GM12878 (cell line): ENCODE results near the gene CEP19. TPM values are rescaled to one million over a fixed set of nuclear protein-coding genes. Genes with fewer than 3 reads are reported as not detected.

Experiments
- CHD1 ChIP-seq: IDR thresholded peaks from 2 replicates; pipeline ENCODE4 v1.6.1; 2012; ENCODE audit warnings: low read depth, low read length, improper control_type of control experiment
- CHD2 ChIP-seq: IDR thresholded peaks from 2 replicates; pipeline ENCODE4 v1.6.1; 2011; ENCODE audit warnings: low read depth, low read length, improper control_type of control experiment, borderline replicate concordance
- DPF2 ChIP-seq: fragments of 450-650 bp; IDR thresholded peaks from 2 replicates; pipeline ENCODE4 v1.6.1; 2017; ENCODE audit warnings: mild to moderate bottlenecking
- EP300 ChIP-seq, 2 experiments: fragments of 150-350 bp in 1 of 2; IDR thresholded peaks; 2 replicates each; pipeline ENCODE4 v1.6.1; 2011 to 2012; ENCODE audit warnings: low read depth in 2 of 2, low read length in 2 of 2, borderline replicate concordance in 1 of 2, improper control_type of control experiment in 1 of 2, inconsistent platforms in 1 of 2; ENCODE audit not compliant: control insufficient read depth in 1 of 2
- FOS ChIP-seq: IDR thresholded peaks from 3 replicates; pipeline ENCODE4 v1.6.1; 2011; ENCODE audit warnings: borderline replicate concordance; ENCODE audit not compliant: insufficient read length; ENCODE audit errors: extremely low read depth
- FOXK2 ChIP-seq: fragments of 450-650 bp; IDR thresholded peaks from 2 replicates; pipeline ENCODE4 v1.6.1; 2017; ENCODE audit warnings: mild to moderate bottlenecking, moderate library complexity
- FOXM1 ChIP-seq: IDR thresholded peaks from 2 replicates; pipeline ENCODE4 v1.6.1; 2012; ENCODE audit warnings: low read depth, mild to moderate bottlenecking, inconsistent platforms, low read length, moderate library complexity
- HDAC6 ChIP-seq: fragments of 200-600 bp; sonication (generic); IDR thresholded peaks from one replicate; pipeline ENCODE4 v1.8.0; 2017; ENCODE audit warnings: antibody characterized with exemption; ENCODE audit not compliant: unreplicated experiment
- NFXL1 ChIP-seq: fragments of 450-650 bp; IDR thresholded peaks from 2 replicates; pipeline ENCODE4 v1.6.1; 2017; ENCODE audit warnings: antibody characterized with exemption, mild to moderate bottlenecking, borderline replicate concordance
- NR2C2 ChIP-seq: IDR thresholded peaks from 2 replicates; pipeline ENCODE4 v1.6.1; 2011; ENCODE audit warnings: borderline replicate concordance, low read depth; ENCODE audit not compliant: control insufficient read depth, insufficient read length
- SIN3A ChIP-seq: IDR thresholded peaks from 2 replicates; pipeline ENCODE4 v1.6.1; 2012; ENCODE audit warnings: low read depth, low read length, improper control_type of control experiment
- TBL1XR1 ChIP-seq: IDR thresholded peaks from 2 replicates; pipeline ENCODE4 v1.6.1; 2012; ENCODE audit warnings: low read depth, low read length, improper control_type of control experiment
- WRNIP1 ChIP-seq: IDR thresholded peaks from 2 replicates; pipeline ENCODE4 v1.6.1; 2011; ENCODE audit warnings: low read depth, low read length, improper control_type of control experiment, borderline replicate concordance
- ZNF217 ChIP-seq: fragments of 450-650 bp; IDR thresholded peaks from 2 replicates; pipeline ENCODE4 v1.6.1; 2017; ENCODE audit warnings: antibody characterized with exemption, mild to moderate bottlenecking
- ZNF274 ChIP-seq: IDR thresholded peaks from one replicate; pipeline ENCODE4 v1.8.0; 2011; ENCODE audit not compliant: insufficient read length, insufficient read depth
- polyA plus RNA-seq, 11 experiments: library from polyadenylated mRNA; depleted of rRNA in 4 of 11; unstranded in 6 of 11; stranded (reverse) in 5 of 11; fragments of >200 nt; fragmentation: Nextera tagmentation in 4 of 11; fragmentation: Illumina TruSeq in 1 of 11; extraction: Ambion mirVana in 4 of 11; extraction: Trizol in 1 of 11; gene quantifications; 1 replicate in 1 of 11; 2 replicates in 10 of 11; pipeline versions ENCODE4 v1.2.1 to v1.2.3, GENCODE V29; 2011 to 2016; ENCODE audit warnings: inconsistent platforms in 2 of 11, missing spikeins in 2 of 11, low read depth in 1 of 11
- total RNA-seq, 4 experiments: library from RNA; depleted of rRNA in 3 of 4; stranded (reverse); fragments of >200 nt in 3 of 4; fragmentation: Illumina TruSeq in 1 of 4; extraction: Trizol in 1 of 4; gene quantifications; 2 replicates each; pipeline versions ENCODE4 v1.2.1 to v1.2.3, GENCODE V29; 2013 to 2021
- TF ChIP-seq, protein P1 (sequence below): fragments of 450-650 bp; IDR thresholded peaks from 2 replicates; pipeline ENCODE4 v1.6.1; 2017; ENCODE audit warnings: antibody characterized with exemption, mild to moderate bottlenecking, moderate library complexity
- TF ChIP-seq, protein P2 (sequence below): fragments of 450-650 bp; IDR thresholded peaks from 2 replicates; pipeline ENCODE4 v1.6.1; 2017; ENCODE audit warnings: borderline replicate concordance
- TF ChIP-seq, protein P3 (sequence below): fragments of 450-650 bp; IDR thresholded peaks from 2 replicates; pipeline ENCODE4 v1.6.1; 2017; ENCODE audit warnings: mild to moderate bottlenecking, low read depth, inconsistent platforms; ENCODE audit not compliant: poor library complexity, severe bottlenecking
- TF ChIP-seq, protein P4 (sequence below): fragments of 450-650 bp; conservative IDR thresholded peaks from 2 replicates; pipeline ENCODE4 v1.6.1; 2017; ENCODE audit warnings: mild to moderate bottlenecking, moderate library complexity
- TF ChIP-seq, protein P5 (sequence below): fragments of 150-350 bp; IDR thresholded peaks from 2 replicates; pipeline ENCODE4 v1.6.1; 2014; ENCODE audit warnings: mild to moderate bottlenecking, low read depth, low read length

Gene CEP19
- total and polyA plus RNA-seq, 10 of the 15 experiments (the other 5 are each of a cell fraction or from before 2014, with no cell fraction given): 1.9 to 5.9 (median 2.7) TPM

DNA sequence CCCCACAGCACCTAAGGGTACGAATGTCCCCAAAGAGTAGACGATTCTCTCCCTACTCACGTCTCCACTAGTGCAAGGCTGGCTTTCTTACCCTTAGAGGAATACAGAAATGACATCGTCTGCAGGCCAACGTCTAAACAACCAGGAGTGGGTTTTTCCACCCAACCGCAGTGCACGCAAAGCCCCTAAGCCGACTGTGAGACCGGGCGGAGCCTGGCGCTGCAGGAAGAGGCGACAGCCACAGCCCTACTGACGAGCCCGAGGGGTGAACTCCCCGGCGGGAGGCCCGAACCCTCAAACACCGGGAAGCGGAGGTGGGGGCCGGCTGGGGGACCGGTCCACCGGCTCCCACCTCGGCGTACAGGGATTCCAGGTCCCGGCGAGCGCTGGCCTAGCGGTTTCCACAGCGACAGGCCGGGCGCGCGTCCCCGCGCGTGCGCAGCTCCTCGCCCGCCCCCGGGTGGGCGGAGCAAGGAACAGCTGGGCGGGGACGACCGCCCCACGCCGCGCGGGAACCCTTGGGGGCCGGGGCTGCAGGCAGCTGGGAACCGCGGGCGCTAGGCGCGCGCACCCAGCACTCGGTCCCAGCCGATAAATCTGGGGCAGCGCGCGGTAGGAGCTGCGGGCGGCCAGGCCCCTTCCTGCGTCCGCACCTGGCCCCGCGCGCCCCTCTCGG lies at the start of gene CEP19, which contains the start of gene PIGX (continued):
- TF ChIP-seq, protein P1, sequence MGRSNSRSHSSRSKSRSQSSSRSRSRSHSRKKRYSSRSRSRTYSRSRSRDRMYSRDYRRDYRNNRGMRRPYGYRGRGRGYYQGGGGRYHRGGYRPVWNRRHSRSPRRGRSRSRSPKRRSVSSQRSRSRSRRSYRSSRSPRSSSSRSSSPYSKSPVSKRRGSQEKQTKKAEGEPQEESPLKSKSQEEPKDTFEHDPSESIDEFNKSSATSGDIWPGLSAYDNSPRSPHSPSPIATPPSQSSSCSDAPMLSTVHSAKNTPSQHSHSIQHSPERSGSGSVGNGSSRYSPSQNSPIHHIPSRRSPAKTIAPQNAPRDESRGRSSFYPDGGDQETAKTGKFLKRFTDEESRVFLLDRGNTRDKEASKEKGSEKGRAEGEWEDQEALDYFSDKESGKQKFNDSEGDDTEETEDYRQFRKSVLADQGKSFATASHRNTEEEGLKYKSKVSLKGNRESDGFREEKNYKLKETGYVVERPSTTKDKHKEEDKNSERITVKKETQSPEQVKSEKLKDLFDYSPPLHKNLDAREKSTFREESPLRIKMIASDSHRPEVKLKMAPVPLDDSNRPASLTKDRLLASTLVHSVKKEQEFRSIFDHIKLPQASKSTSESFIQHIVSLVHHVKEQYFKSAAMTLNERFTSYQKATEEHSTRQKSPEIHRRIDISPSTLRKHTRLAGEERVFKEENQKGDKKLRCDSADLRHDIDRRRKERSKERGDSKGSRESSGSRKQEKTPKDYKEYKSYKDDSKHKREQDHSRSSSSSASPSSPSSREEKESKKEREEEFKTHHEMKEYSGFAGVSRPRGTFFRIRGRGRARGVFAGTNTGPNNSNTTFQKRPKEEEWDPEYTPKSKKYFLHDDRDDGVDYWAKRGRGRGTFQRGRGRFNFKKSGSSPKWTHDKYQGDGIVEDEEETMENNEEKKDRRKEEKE: no peak
- TF ChIP-seq ZNF217 (no peak; the same call in 1 of the 2 replicates), FOXM1 (peak; percentile 58; the same call in 1 of the 2 replicates), FOS (no peak), EP300 (IDR thresholded peaks at IDR 0.05; ENCODE audit: borderline replicate concordance in 1 of 2, control insufficient read depth in 1 of 2, low read depth in 2 of 2, low read length in 2 of 2) (peak; percentile 53 to 59; a peak in 2 of 4 replicates), NFXL1 (peak; percentile 84; the same call in 1 of the 2 replicates), CHD1 (no peak), TBL1XR1 (no peak), ZNF274 (no peak), FOXK2 (no peak), CHD2 (no peak), WRNIP1 (no peak), SIN3A (peak; percentile 61; the same call in 1 of the 2 replicates), DPF2 (peak; percentile 83), NR2C2 (no peak), HDAC6 (no peak)
- TF ChIP-seq, protein P2, sequence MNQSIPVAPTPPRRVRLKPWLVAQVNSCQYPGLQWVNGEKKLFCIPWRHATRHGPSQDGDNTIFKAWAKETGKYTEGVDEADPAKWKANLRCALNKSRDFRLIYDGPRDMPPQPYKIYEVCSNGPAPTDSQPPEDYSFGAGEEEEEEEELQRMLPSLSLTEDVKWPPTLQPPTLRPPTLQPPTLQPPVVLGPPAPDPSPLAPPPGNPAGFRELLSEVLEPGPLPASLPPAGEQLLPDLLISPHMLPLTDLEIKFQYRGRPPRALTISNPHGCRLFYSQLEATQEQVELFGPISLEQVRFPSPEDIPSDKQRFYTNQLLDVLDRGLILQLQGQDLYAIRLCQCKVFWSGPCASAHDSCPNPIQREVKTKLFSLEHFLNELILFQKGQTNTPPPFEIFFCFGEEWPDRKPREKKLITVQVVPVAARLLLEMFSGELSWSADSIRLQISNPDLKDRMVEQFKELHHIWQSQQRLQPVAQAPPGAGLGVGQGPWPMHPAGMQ: no peak
- TF ChIP-seq, protein P3, sequence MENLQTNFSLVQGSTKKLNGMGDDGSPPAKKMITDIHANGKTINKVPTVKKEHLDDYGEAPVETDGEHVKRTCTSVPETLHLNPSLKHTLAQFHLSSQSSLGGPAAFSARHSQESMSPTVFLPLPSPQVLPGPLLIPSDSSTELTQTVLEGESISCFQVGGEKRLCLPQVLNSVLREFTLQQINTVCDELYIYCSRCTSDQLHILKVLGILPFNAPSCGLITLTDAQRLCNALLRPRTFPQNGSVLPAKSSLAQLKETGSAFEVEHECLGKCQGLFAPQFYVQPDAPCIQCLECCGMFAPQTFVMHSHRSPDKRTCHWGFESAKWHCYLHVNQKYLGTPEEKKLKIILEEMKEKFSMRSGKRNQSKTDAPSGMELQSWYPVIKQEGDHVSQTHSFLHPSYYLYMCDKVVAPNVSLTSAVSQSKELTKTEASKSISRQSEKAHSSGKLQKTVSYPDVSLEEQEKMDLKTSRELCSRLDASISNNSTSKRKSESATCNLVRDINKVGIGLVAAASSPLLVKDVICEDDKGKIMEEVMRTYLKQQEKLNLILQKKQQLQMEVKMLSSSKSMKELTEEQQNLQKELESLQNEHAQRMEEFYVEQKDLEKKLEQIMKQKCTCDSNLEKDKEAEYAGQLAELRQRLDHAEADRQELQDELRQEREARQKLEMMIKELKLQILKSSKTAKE: peak; percentile 64
- TF ChIP-seq, protein P4, sequence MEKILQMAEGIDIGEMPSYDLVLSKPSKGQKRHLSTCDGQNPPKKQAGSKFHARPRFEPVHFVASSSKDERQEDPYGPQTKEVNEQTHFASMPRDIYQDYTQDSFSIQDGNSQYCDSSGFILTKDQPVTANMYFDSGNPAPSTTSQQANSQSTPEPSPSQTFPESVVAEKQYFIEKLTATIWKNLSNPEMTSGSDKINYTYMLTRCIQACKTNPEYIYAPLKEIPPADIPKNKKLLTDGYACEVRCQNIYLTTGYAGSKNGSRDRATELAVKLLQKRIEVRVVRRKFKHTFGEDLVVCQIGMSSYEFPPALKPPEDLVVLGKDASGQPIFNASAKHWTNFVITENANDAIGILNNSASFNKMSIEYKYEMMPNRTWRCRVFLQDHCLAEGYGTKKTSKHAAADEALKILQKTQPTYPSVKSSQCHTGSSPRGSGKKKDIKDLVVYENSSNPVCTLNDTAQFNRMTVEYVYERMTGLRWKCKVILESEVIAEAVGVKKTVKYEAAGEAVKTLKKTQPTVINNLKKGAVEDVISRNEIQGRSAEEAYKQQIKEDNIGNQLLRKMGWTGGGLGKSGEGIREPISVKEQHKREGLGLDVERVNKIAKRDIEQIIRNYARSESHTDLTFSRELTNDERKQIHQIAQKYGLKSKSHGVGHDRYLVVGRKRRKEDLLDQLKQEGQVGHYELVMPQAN: peak; percentile 94; the same call in 1 of the 2 replicates
- TF ChIP-seq, protein P5, sequence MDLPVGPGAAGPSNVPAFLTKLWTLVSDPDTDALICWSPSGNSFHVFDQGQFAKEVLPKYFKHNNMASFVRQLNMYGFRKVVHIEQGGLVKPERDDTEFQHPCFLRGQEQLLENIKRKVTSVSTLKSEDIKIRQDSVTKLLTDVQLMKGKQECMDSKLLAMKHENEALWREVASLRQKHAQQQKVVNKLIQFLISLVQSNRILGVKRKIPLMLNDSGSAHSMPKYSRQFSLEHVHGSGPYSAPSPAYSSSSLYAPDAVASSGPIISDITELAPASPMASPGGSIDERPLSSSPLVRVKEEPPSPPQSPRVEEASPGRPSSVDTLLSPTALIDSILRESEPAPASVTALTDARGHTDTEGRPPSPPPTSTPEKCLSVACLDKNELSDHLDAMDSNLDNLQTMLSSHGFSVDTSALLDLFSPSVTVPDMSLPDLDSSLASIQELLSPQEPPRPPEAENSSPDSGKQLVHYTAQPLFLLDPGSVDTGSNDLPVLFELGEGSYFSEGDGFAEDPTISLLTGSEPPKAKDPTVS: no peak
